Stimulated activated CD8-positive, alpha-beta memory T cell treated with anti-CD3 and anti-CD28 coated beads, Interleukin-4, amount 100 ng/mL, for 1 hour (primary cell): Measurements from ENCODE around the gene RAB3IL1.
"Not testable (repeated sequence)": the region's sequence is repeated elsewhere in the genome, so short reads cannot be mapped to it uniquely, and the experiment has no call there.

Experiments used
- DNase-seq, 2 donors: peaks; one replicate each; pipeline ENCODE4 v3.0.0-alpha.2; 2020; ENCODE audit warnings: low read depth in 2 of 2, low spot score in 1 of 2

The RAB3IL1 gene

GRCh38 chr11:61917334-61918109 is at the start of gene RAB3IL1:
Gene RAB3IL1 (minus strand): TSS chr11:61917566. CDS start chr11:61917367, 199 bp downstream.
- DNase-seq, result no peak

- DNase-seq, result no peak
Observed at GRCh38 chr11:61966734-61967115, 49.4 kb upstream of the RAB3IL1 start.

DNA sequence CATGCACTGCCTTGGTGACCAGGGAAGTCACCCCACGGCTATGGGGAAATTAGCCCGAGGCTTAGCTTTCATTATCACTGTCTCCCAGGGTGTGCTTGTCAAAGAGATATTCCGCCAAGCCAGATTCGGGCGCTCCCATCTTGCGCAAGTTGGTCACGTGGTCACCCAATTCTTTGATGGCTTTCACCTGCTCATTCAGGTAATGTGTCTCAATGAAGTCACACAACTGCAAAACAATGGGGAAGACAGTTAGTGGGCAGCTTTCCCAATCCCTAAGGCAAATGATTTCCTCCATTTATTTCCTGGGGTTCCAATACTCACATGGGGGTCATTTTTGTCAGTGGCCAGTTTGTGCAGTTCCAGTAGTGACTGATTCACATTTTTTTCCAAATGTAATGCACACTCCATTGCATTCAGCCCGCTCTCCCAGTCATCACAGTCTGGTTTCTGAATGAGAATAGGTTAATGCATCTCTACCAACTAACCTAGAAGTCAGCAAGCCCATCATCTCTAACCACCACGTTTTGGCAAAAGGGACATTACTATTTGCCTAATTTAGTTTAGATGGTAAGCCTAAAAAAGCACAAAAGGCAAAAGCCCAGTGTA is 47.4 kb upstream of the RAB3IL1 start:
- DNase-seq, result not testable (repeated sequence)

DNA sequence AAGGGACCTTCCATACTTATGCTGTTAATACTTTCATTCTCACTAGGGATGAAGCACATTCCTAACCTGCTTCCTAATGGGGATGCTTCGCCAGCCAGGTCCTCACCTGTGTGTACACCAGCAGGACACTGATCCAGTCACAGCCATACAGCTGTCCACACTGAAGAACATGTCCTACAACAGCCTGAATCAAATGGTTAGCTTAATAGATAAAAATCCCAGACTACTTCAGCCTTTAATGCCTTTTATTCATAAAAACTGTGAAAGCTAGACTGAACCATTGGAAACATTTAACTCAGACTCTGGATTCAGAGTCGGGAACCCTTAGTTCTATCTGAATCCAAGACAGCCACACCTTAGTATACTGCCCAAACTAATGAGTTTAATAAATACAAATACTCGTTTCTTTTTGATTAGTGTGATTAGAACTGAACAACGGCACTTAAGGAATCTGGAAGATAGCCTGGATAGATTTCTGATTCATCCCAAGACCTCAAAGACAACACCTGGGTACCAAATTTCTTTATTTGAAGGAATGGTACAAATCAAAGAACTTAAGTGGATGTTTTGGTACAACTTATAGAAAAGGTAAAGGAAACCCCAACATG is 46.8 kb upstream of the RAB3IL1 start:
- DNase-seq, result no peak

- no peak for DNase-seq
Observed at GRCh38 chr11:61963282-61964057, 46.1 kb upstream of the RAB3IL1 start.

- no peak for DNase-seq
Observed at GRCh38 chr11:61963016-61963281, 45.6 kb upstream of the RAB3IL1 start.

GRCh38 chr11:61962213-61963015 is 45.0 kb upstream of the RAB3IL1 start:
- DNase-seq, result no peak

DNA sequence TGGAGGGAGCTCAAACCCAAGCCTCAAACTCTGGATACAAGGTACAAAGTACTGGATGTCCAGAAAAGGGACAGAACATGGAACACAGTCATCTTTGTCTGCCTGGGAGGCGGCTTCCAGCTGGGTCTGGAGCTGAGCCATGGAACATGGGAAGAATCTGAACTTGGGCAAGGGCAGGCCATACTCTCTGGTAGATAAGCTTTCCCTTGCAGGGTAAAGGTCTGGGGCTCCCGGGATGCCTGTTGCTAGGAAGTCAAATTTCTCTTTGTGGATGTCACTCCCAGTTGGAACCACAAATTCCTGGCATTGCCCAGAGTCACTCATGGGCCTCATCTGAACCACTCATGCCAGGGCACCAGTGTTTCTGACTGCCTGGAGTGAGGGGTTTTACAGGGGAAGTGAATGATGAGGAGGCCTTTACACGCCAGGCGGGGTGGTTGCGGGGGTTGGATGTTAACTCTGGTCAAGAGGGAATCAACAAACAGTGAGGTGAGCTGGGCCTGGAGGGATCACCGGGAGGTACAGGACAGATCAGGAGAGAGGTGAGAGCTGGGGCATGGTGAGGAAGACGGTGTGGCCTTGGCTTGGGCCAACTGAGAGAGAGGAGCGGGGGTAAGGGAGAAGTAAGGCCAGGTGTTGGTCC is 44.3 kb upstream of the RAB3IL1 start:
- no peak for DNase-seq

DNA sequence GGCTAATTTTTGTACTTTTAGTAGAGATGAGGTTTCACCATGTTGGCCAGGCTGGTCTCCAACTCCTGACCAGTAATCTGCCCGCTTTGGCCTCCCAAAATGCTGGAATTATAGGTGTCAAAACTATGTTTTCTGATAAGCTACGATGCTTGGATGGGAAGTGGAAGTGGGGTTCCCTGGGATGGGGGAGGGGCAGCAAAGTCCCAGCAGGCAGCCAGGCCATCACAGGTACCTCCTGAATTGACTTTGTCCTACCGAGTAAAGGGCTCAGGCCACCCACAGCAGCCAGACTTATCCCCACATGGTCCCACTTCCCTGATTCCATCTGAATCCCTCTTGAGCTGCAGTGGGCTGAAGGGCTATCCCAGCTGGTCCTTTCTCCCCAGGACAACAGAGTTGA is 43.2 kb upstream of the RAB3IL1 start:
- DNase-seq, result no peak

DNA sequence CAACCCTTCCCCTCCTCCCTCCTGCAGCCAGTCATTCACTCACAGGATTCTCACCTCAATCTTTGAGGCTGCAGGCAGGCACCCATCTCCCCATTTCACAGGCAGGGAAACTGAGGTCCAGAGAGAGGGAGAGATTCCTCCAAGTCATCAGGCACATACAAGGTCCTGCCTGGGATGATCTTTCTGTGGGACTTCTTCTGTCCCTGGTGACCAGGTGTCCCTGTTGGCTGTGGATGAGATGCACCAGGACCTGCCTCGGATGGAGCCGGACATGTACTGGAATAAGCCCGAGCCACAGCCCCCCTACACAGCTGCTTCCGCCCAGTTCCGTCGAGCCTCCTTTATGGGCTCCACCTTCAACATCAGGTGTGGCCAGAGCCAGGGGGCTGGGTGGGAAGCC is 42.3 kb upstream of the RAB3IL1 start:
- no peak for DNase-seq

- no peak for DNase-seq
Observed at GRCh38 chr11:61959114-61959513, 41.7 kb upstream of the RAB3IL1 start.

GRCh38 chr11:61958590-61958989 is 41.2 kb upstream of the RAB3IL1 start:
- no peak for DNase-seq

DNA sequence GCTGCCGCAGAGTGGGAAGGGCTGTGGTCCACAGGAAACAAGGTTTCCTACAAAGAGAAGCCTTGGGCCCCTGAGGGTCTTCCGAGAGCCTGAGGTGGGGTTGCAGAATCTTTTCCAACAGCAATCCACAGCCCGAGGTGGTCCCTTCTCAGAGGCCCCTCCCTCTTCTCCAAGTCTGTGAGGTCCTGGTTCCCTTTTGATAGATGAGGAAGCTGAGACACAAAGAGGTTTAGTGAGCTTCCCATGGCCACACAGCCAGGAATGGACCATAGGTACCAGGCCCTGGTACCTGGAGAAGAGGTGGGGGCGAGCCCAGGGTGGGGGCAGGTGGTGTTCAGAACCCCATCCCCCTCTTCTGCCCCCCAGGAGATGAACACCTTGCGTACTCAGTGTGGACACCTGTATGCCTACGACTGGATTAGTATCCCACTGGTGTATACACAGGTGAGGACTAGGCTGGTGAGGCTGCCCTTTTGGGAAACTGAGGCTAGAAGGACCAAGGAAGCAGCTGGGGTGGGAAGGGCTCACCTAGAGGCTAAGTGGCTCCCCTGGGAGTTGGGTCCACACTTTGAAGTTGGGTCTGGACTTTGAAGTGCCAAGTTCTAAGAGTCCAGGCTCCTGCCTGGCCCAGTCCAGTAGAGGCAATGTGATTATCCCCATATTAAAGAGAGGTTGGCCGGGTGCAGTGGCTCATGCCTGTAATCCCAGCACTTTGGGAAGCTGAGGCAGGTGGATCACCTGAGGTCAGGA is 39.8 kb upstream of the RAB3IL1 start:
- no peak for DNase-seq

GRCh38 chr11:61956191-61957020 is 39.0 kb upstream of the RAB3IL1 start:
- no peak for DNase-seq

DNA sequence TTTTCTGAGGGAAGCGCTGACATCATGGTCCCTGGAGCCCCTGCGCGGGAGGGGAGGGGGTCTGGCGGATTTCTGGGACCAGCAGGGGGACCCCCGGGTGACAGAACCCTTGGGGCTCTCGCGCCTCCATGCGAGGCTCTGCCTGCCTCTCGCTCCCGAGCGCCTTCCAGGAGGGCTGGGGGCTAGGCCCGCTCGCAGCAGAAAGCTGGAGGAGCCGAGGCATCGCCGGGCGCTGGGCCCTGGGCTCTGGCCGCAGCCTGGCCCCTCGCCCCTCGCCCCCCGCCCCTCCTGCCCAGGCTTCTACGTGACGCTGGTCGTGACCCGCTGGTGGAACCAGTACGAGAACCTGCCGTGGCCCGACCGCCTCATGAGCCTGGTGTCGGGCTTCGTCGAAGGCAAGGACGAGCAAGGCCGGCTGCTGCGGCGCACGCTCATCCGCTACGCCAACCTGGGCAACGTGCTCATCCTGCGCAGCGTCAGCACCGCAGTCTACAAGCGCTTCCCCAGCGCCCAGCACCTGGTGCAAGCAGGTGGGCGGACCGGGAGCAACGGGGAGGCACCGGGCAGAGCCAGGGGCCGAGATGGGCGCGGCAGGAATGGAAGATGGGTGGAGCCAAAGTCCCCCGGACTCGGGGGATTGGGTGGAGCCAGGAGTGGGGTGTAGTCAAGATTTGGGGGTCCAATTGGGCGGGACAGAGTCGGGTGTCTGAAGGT is 38.2 kb upstream of the RAB3IL1 start:
- DNase-seq, result no peak

- DNase-seq, result no peak
Observed at GRCh38 chr11:61954851-61955421, 37.6 kb upstream of the RAB3IL1 start.

- no peak for DNase-seq
Observed at GRCh38 chr11:61954106-61954850, 36.9 kb upstream of the RAB3IL1 start.
